NCI-H2227 (cell line): Measurements from ENCODE around the gene LBX2.

ENCODE experiments used
- DNase-seq: peaks from one replicate; lab custom pipeline; 2025; ENCODE audit not compliant: unreplicated experiment; lab: John Stamatoyannopoulos, UW

LBX2 gene, protein sequence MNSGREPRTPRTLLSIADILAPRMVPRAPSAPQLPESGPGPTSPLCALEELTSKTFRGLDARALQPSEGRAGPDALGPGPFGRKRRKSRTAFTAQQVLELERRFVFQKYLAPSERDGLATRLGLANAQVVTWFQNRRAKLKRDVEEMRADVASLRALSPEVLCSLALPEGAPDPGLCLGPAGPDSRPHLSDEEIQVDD

DNA sequence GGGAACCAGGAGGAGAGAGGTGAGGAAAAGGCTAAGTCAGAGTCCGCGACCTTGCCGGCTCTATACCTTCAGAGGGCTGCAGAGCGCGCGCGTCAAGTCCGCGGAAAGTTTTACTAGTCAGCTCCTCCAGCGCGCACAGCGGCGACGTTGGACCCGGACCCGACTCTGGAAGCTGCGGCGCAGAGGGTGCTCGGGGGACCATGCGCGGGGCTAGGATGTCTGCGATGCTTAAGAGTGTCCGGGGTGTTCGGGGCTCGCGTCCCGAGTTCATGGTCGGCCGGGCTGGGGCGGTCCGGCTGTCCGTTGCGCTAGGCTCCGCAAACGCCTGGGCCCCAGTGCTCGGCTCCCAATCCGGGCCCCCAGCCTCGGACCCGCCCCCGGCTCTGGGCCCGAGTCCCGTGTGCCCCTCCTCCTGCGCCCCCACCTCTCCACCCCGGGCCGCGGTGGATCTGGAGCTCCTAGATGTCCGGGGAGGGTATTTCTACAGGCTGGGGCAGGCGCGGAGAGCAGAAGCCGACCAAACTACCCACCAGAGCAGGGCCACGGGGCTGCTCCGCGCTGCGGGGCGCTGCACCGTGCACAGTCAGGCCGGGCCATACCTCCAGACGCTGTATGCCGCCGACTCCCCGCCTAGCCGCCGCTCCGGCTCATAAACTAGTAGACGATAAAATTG, at the start of gene LBX2:
Gene LBX2 (minus strand): TSS at position 337 of the 673 bp plus-strand sequence. CDS start 66 bp downstream, at position 271.
- DNase-seq = no peak

DNA sequence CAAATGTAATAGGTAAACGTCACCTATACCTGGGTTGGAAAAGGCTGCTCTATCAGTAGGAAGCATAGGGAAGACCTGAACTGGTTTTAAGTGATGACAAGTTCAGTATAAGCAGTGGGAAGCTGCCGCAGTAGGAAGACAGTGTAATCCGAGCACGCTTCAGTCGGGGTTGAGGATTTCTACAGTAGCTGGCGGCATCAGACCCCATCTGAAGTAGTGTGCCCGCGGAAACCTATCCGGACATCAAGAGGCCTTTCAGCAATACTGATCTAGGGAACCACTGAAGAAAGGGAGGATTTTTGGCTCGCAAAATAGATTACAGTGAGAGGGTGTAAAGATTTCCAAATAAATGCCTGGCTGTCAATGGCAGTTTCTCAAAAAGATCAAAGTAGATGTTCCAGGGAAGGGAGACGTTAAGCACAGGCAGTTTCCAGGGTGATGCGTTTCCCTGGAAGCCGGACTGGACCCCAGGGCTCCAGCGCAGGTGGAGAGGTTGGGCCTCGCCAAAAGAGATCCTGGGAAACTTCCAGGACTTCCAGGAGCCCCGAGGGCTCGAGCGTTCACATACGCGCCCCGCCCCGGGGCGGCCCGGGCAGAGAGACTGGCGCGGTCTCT, 49.0 kb upstream of the LBX2 start:
- peak; percentile 50 for DNase-seq

DNA sequence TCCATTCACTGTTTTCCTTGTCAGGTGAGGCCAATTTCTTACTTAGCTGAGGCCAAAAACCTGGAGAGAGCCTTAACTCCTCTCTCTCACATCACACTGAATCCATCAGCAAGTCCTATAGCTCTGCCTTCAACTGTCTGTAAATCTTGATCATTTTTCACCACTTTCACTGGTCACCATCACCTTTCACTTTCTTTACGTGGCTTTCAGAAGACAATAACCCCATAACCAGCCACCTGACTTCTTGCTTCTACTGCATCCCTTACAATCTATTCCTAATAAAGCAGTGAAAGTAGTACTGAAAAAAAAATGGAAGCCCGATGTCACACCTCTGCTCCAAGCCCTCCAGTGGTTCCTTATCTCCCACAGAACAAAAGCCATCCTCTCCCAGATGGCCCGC, 46.6 kb upstream of the LBX2 start:
- DNase-seq = no peak

DNA sequence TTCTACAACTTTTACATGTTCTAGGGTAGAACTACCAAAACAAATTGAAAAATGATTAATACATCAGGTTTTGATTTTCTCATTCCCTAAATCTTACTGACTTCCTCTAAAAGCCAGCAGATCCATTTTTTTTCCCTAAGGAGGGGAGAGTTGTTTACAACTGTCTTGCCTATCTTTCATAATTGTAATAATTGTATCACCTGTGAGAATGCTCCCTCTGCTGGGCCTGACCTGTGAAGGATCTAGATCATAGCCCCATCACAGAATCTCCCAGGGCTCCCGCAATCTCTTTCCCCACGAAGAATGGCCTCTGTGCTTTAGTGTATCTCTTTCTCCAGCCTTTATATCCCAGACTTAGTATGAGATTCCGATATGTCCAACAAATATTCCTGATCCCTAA, 45.2 kb upstream of the LBX2 start:
- no peak for DNase-seq

DNA sequence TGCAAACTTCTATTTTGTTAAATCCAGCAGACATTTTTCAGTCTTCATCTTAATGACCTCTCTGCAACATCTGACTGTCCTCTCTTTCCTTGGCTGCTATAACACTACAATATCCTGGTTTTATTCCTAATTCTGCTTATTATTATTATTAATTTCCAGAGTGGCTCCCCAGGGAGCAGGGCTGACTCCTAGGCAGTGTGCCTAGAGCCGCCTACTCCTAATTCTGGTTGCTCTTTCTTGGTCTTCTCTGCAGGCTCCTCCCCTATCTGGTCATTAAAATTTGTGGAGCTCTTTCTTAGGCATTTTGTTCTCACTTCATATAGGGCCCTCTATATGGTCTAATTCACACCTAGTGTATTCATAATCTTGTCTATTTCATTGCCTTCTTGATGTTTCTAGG, 43.6 kb upstream of the LBX2 start:
- no peak for DNase-seq

DNA sequence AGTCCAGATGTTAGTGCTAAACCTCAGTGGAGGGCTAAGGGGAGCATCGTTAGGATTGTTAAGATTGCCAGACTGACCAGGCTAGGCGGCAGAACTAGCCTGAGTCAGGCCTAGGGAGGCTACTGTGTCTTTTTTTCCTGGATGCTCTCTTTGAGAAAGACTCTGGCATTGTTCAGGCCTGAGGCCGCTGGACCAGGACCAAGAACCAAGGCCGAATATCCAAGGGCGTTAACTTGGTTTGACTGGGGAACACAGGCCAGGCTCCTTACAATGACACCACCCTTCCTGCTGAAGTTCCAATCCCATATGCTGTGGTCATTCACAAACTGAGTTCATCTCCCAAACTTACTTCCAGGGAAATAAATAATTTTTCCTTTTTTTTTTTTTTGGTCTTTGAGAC, 40.9 kb upstream of the LBX2 start:
- no peak for DNase-seq

DNA sequence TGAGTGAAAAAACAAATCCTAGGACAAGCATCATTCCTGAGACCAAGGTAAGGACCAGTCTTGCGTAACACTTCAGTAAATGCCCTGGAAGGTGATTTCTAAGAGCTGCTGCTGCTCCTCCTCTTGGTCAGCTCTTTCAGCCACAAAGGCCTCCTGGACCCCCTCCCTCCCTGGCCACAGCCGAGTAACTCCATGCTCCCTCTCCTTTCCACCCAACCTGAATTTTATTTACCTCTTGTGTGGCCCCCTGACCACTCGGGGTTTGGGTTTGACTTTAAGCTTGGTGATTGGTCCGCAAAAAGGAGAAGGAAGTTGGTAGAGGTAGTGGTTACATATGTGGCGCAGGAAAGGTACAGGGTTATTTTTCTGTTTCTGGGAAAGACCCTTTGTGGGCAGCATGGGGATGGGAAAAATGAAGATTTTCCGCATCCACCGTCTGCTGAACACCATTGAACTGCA, 39.5 kb upstream of the LBX2 start:
- no peak for DNase-seq

DNA sequence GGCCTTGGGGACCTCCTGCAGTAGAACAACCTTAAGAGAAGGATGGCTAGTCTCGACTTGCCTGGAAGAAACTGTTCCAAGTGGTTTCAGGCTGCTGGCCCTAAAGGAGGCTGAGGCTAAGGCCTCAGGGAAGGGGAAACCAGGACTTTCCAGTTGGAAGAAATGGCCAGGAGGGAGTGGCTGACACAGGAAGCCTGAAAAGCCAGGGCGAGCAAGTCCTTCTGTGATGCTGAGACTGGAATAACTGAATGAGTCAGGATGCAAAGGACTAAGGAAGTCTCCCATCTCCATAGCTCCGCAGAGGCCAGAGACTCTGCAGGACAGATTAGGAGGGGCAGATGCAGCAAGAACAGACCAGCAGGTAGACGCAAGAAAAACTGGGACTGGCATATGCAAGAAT, 37.7 kb upstream of the LBX2 start:
- no peak for DNase-seq

DNA sequence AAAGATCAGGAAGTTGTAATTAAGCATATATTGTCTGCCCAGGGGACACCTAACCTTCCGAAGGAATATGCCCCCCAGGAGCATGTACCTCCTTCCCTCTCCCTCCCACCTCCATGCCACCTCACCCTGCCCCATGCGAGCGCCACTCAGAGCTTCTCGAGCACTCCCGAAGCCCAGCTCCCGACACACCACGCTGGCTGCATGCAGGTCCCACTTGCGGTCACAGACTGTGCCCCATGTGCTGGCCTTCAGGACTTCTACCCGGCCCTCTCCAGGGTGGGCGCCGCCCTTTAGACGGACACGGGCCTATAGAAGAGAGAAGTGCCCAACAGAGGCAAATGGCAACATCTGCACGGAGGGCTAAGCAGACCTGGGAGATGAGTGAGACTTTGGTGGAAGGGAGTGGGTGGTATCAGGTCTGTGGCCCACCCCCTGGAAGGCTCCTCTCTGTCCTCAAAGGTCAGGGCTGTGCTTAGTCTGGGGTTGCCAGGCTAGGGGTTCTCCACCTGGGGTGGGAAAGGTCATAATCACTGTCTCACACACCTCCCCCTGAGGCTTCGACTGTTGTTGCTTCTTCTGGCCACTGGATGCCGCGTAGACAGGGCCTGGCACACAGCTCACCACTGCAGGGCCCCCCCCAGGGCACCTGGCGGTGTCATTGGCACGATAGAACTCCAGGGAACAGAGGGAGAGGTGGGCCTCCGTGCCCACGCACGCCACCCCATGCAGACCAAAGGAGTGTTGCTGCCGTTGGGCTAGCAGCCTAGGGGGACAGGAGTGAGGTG, 37.0 kb upstream of the LBX2 start:
- DNase-seq = no peak

DNA sequence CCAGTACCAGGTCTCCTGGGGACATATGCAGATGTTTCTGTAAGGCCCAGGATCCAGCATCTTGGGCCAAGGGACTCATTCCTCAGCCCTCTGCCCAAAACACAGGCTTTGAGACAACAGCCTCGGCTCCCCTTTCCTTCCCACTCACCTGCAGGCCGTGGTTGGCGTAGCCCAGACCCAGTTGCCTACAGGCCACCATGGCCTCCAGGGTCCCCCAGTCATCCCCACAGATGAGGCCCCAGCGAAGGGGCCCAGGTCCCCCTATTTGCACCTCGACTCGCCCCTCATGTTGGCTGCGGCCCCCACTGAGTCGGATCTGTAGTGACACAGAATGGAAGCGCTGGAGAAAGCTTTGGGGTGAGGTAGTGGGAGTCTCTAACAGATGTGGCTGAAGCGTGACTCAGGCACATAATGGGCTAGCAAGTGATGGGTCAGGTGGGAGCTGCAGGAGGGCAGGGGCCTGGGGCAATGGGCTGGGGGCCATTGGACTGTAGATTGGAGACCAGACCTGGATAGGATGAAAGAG, 36.1 kb upstream of the LBX2 start:
- DNase-seq = no peak

DNA sequence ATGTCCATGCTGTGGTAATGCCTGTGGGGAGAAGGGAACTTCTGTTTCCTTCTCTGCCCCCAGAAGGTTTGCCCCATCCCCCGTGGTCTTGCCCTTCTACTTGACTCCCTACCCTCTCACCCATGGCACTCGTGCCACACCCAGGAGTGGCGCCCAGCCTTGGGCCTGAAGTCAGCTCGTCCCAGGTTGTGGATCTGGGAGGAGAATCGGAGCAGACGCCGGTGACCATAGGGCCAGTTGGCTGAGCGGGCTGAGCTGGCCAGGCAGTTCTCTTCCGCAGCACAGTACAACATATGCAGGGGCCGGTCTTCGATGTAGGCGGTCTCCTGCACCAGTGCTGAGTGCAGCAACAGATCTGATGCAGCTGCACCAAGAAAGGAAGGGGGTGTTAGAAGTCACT, 35.0 kb upstream of the LBX2 start:
- DNase-seq = no peak

DNA sequence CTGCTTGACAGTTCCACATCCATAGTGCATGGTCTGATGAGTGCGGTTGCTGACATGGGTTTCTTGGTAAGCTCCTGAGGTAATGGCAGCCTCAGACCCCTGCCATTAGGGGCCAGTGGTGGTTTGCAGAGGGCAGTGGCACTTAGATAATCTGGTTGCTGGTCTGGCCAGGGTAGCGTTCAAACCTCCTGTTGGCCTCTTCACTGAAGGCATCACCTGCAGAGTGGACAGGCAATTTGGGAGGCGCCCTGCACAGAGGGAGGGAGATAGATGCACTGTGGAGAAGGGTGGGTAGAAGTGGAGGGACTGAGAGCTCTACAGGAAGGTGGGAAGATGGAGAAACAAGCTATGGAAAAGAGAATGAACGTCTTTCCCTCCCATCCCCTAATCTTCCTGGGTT, 34.1 kb upstream of the LBX2 start:
- DNase-seq = no peak

DNA sequence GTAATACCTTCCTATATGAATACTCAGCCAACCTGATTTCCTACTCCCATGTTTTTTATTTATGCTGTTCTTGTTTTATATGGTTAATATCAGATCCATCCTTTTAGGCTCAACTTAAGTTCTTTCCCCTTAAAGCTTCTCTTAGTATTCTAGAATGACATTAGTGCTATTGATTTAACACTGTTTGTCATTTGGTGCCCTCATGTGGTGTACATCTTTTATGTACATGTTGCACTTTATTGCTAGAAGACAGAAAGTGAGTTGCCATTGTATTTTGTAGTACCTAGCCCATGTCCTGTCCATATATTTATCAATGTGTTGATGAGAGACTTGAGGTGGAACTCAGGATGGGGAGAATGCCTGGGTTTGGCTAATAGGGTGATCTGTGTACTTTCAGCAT, 32.8 kb upstream of the LBX2 start:
- DNase-seq = peak; percentile 34

DNA sequence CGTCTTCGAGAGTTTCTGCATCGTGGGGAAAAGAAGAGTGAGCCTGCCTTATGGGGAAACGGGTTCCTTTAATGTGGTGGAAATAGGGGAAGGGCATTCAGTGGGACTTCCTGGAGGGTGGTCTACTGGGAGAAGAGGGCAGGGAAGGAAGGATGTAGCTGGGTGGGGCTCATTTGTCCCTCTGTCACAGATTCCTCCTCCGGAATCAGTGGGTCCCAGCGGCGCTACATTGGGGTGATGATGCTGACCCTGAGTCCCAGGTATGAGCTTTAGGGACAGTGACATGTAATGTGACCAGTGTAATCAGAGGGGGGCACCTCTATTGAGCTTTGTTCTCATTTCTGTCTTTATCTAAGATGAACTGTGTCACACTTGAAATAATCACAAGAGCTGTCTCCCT, 32.3 kb upstream of the LBX2 start:
- DNase-seq = no peak

DNA sequence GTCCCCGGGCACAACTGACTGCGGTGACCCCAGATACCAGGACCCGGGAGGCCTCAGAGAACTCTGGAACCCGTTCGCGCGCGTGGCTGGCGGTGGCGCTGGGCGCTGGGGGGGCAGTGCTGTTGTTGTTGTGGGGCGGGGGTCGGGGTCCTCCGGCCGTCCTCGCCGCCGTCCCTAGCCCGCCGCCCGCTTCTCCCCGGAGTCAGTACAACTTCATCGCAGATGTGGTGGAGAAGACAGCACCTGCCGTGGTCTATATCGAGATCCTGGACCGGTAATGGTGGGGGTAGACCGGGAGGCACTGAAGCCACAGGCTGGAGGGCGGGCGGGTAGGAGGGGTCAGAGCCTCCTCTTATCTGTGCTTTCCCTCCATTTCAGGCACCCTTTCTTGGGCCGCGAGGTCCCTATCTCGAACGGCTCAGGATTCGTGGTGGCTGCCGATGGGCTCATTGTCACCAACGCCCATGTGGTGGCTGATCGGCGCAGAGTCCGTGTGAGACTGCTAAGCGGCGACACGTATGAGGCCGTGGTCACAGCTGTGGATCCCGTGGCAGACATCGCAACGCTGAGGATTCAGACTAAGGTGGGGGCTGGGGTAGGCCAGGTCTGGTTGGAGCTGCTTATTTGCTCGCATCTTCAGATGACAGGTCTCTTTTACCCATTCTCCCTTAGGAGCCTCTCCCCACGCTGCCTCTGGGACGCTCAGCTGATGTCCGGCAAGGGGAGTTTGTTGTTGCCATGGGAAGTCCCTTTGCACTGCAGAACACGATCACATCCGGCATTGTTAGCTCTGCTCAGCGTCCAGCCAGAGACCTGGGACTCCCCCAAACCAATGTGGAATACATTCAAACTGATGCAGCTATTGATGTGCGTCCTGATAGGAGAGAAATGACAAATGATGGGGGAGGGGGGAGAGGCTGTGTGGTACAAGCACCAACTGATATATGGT, 31.1 kb upstream of the LBX2 start:
- DNase-seq = peak; percentile 58

DNA sequence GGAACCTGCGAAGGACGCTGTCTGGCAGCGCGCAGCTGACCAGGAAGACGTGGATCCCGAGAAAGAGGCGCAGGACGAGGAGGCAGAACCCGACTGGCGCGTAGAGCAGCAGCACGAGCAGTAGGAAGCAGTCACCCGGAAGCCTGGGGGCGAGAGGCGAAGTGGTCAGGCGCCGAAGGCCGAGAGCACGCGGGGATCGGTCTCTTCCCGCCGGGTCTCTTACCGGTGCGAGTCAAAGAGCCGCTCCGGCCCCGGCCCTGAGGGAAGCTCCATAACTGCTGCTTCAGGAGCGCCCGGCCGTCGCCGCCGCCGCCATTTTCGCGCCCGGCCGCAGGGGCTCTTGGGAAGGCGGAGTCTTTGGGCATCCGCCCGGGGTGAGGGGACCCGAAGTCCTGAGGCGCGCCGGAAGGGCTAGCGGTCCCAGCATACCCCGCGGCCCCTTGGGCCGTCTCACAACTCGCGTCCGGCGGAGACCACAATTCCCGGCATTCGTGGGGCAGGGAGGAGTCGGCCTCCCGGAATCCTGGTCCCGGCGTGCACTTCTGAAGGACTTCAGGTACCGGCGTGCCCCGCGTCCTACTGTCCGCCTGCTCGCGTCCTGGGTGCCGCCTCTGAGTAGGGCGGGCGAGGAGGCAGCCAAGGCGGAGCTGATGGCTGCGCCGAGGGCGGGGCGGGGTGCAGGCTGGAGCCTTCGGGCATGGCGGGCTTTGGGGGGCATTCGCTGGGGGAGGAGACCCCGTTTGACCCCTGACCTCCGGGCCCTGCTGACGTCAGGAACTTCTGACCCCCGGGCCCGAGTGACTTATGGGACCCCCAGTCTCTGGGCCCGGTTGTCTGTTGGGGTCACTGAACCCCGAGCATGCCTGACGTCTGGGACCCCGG, 30.2 kb upstream of the LBX2 start, which contains the start of the genes AUP1 and HTRA2:
Gene AUP1 (minus strand): TSS at position 350 of the 882 bp plus-strand sequence. CDS start 77 bp downstream, at position 273.
Gene HTRA2 (plus strand): TSS at position 577 of the 882 bp plus-strand sequence. CDS start 74 bp downstream, at position 651.
- peak; percentile 100 for DNase-seq

DNA sequence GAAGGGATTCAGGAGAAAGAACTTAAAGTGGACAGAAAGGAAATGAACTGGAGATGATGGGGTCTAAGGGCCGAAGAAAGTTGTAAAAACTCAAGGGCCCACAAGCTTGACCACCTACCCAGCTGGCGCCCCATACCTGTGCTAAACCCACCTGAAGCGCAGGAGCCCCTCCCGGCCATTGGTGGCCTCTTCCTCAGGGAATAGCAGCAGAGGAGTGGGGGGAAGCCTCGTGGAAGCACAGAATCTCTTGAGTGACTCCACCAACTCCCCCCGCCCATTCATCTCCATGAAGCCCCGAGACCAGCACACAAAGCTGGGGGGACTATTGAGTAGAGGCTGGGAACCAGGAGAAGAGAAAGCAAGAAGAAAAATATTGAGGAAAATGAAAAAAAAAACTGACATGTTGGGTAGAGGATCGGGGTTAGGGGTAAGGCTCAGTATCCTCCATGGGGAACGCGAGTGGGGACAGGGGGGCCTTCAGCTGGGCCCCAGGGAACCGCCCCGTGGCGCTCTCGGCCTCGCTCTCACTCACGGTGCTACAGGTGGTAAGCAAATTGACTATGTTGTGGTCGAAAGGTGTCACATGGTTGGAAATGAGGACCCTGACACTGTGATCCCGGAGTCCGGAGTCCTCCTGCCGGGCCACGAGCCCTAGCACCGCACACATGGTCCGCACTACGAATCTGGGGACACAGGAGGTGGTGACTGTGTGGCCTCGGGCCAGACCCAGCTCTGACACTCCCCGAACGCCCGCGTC, 29.4 kb upstream of the LBX2 start:
- DNase-seq = no peak

DNA sequence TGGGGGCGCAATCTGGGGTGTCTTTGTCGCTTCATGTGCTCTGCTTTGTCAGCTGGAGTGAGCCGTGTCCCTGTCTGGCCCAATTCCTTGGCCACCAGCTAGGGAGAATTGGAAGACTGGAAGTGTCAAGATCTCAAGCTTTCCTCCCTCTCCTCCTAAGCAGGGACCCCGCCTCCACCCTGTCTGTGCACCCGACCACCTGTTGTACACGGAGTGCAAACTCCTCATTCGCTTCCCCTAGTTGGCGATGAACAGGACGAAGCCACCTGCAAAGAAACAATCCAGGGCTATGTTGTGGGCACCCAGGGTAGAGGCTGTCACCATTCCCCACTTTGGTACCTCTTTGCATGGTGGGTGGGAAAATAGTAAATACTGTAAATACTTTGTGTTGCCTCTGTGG, 28.3 kb upstream of the LBX2 start:
- DNase-seq = no peak
